ENCODE measurements around the gene DDT. TPM values are rescaled to one million over a fixed set of nuclear protein-coding genes. Genes with fewer than 3 reads are reported as not detected.
A peak's percentile ranks its signal among the peaks of the same experiment; 100 is the strongest.
"Not testable (repeated sequence)": the region's sequence is repeated elsewhere in the genome, so short reads cannot be mapped to it uniquely, and the experiment has no call there.

DDT gene
- total RNA-seq, 1 experiment from 2014 or later: 160 TPM

DNA sequence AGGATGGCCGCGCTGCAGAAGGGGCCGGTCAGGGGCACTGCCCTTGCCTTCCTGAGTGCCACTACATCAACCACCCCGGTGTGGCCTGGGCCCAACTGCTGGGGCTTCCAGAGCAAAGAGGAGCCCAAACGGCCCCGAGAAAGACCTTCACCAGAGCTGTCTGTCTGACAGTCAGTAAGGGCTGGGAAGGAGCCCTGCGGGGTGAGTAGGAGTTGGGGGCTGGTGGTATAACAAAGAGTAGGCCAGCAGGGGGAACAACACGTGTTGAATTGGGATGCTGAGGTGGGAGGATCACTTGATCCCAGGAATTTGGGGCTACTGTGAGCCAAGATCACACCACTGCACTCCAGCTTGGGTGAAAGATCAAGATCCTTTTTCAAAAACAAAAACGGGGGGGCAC is 27.1 kb upstream of the DDT start:
- no peaks in the 10 kb centered on the region for H3K27me3 ChIP-seq
- no peak for DNase-seq
- H3K36me3 ChIP-seq: no peaks in the 10 kb centered on the region
- H3K9me3 ChIP-seq: no peaks in the 10 kb centered on the region
- H3K4me3 ChIP-seq: no peak overlapping the region

DNA sequence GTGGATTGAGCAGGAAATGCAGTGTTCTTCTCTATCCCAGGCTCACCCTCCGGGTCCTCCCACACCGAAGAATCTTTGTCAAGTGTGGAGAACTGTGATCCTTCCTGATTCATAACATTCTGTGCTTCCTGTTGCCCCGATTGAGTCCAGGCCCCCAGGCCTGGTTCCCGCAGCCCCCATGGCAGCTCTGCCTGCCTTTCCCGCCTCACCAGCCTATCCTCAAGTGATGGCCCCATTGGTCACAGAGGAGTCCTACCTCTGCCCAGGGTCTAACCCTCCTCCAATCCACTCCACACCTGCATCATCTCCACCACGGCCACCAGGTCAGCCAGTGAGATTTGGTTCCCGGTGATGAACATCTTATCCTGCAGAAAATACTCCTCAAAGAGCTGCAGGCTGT is 25.5 kb upstream of the DDT start:
- H3K4me3 ChIP-seq, H3K9me3 ChIP-seq, H3K27me3 ChIP-seq, H3K36me3 ChIP-seq, DNase-seq: not testable (repeated sequence)

DNA sequence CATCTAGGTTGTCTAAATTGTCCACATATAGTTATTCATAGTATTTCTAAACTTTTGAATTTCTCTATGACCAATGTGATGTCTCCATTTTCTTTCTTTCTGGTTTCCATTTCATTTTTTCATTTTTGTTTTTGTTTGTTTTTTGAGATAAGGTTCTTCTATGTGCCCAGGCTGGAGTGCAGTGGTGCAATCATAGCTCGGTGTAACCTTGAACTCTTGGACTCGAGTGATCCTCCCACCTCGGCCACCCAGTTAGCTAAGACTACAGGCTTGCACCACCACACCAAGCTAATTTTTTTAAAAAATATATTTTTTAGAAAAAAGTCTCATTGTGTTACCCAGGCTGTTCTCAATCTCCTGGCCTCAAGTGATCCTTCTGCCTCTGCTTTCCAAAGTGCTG is 22.9 kb upstream of the DDT start:
- H3K9me3 ChIP-seq: no peaks in the 10 kb centered on the region
- H3K27me3 ChIP-seq: no peaks in the 10 kb centered on the region
- DNase-seq: no peak
- no peaks in the 10 kb centered on the region for H3K36me3 ChIP-seq
- H3K4me3 ChIP-seq: no peak overlapping the region

DNA sequence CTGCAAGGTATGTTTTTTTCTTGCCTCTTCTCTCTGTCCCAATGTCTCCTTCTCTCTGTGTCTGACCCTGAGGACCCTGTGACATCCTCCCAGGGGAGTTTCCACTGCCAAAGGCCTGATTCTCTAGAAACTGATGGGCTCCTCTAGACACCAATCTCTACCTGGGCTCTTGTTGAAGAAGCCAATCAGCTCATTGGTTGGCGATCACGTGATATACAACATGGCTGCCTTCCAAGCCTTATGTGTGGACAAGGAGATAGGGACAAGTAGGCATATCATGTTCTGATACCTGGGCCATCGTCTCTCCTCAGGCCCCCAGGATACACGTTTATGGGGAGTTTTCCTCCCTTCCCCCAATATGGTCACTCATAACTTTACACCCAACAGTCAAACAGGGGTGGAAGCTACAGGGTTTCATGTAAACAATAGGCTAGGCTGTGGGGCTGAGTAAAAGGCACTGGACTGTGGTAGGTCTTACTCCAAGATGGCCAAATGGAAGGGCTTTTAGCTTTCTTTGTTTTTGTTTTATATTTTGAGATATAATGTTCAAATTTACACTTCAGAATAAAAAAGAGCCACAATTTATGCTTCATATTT is 19.4 kb upstream of the DDT start:
- H3K9me3 ChIP-seq, H3K27me3 ChIP-seq, DNase-seq, H3K4me3 ChIP-seq, H3K36me3 ChIP-seq: not testable (repeated sequence)

DNA sequence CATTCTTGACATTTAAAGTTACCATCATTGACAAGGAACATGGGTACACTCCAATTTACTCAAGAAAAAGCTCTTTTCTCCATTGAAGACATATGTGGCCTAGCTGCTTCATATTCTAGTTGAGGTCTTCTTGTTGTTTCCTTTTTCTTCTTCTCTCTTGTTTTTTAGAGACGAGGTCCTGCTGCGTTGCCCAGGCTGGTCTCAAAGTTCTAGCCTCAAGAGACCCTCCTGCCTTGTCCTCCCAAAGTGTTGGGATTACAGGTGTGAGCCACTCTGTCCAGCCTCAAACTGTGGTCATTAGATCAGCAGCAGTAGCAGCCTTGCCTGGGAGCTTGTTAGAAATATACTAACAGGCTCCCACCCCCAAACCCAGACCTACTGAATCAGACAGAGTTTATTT is 18.8 kb upstream of the DDT start:
- not testable (repeated sequence) for DNase-seq, H3K36me3 ChIP-seq, H3K9me3 ChIP-seq, H3K27me3 ChIP-seq, H3K4me3 ChIP-seq

DNA sequence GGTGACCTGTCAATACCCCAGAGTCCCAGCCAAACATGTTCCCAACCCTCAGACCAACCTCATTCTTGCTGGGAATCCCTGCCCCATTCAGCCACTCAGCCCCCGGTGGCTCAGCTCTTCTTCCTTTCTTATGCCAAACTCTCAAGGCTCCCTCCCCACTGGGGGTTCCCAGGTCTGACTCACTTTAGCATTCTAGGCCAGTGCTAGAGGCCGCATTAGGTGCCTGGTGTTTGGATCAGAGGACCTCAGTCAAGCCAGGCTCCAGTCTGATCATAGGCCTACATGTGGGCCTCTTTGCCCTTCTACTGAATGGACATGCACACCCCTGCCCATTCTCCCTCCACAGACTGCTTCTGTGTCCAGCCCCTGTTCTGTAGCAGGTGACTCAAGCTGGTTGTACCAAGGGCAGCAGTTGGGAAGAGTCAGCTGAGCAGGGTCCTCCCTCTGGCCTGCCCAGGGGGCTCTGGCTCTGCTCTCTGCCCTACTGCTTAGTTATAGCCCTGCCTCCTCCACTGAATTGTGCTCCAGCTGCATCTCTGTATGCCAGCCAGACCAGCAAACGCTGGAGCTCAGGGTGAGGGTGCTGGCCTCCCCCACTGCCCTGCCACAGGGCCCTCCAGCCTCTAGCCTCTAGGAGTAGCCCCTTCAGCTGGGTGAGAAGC is 15.5 kb upstream of the DDT start:
- DNase-seq: peak; percentile 62
- not testable (repeated sequence) for H3K27me3 ChIP-seq, H3K4me3 ChIP-seq, H3K36me3 ChIP-seq, H3K9me3 ChIP-seq

DNA sequence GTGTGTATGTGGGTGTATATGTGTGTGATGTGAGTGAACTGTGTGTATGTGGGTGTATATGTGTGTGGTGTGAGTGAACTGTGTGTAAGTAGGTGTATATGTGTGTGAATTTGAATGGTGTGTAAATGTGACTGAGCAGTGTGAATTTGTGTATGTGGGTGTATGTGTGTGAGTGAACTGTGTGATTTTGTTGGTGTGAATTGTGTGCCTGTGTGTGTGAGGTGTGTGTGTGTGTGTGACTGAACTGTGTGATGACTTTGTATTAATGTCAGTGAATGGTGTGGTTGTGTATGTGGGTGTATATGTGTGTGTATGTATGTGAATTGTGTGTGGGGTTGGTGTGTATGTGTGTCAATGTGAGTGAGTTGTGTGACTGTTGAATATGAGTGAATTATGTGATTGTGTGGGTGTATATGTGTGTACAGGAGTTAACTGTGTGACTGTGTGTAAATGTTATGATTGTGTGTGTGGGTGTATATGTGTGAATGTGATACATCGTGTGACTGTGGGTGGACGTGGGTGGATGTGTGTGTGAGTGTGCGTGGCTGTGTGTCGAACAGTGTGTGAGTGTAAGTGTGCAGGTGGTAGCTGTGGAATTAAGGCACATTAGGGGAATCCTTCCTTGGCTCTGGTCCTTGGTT is 12.4 kb upstream of the DDT start:
- DNase-seq, H3K27me3 ChIP-seq, H3K4me3 ChIP-seq, H3K9me3 ChIP-seq, H3K36me3 ChIP-seq: not testable (repeated sequence)

DNA sequence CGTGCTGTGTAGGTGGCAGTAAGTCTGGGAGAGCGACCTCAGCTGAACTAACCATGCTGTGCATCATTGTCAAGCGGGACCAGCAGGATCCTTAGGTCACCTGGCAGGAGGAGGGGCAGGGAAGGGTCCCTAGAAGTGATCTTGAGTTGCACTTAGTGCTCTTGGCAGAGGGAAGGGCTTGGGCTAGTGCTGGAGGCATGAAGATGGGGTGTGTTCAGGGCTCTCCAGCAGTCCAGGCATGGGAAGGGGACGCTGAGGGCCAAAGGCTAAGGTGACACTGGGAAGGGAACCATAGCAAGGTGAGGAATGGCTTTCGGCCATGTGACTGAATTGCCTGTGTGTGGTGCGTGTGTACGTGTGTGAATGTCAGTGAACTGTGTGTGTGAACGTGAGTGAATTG is 11.8 kb upstream of the DDT start:
- not testable (repeated sequence) for H3K9me3 ChIP-seq, H3K4me3 ChIP-seq, H3K36me3 ChIP-seq, DNase-seq, H3K27me3 ChIP-seq

DNA sequence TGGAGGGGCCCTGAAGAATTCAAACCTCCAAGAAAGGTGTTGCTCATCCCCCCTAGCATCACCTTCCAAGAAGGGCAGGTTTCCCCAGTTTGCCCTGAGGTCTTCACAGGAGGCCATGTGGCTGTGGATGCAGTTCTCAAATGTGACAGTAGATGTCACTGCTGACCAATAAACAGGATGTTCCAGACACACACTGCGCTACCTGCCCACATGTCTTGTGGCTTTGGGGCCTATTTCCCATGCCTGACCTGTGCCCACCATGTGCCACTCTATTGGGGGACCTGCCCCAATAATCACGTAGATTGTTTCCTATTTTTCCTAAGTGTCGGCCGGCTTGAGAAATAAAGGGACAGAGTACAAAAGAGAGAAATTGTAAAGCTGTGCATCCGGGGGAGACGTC is 10.2 kb upstream of the DDT start:
- H3K9me3 ChIP-seq: no peaks in the 10 kb centered on the region
- peak; percentile 21 for DNase-seq
- H3K27me3 ChIP-seq: no peaks in the 10 kb centered on the region
- no peak overlapping the region for H3K4me3 ChIP-seq
- no peaks in the 10 kb centered on the region for H3K36me3 ChIP-seq

DNA sequence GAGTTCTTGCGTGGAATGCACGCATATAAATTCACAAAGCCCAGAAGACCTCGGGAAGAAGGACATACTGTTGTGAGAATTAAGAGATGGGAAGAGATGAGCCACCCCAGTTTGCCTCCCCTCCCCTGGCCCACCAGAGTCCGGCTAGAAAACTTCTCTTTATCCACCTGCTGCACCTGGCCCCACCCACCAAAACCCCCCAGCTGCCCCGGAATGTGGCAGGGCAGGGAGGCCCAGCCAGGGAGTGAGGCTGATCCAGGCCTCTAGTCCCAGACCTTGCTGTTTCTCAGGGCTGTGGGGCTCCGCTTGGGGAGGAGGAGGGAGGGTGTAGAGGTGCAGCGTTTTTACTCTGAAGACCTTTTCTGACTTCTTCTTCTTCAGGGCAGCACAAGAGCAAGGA is 6.3 kb upstream of the DDT start:
- not testable (repeated sequence) for H3K36me3 ChIP-seq, H3K4me3 ChIP-seq, H3K27me3 ChIP-seq, H3K9me3 ChIP-seq, DNase-seq

DNA sequence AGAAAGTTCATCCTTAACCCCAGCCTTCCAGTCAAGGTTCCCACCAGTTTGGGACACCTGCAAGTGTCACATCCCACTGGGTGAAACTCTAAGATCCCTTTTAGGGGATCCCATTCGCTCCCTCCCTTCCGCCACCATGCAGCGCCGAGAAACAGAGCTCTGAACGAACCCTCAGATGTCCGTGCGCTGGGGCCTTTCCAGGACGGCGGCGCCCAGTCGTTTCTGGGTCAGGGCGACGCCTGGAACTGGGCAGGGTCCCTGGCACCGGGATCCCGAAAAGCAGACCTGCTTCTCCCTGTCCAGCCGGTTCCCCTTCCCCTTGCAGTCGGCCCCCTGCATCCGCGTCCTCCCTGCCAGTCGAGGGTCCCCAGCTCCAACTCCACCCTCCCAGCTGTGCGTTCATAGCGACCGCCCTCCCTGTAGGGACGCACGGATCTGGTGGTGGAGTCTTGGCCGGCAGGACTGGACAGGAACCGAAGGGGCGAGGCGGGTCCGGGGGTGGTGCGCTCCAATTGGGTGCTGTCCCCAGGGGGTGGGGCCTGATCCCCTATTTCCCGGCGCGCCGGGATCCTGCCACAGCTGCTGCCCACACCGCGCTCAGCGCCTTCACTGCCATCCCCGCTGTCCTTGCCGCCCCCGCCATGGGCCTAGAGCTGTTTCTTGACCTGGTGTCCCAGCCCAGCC is 5.5 kb upstream of the DDT start, which contains the start of gene GSTT2:
Gene GSTT2, plus strand, starts transcription at position 578 of the 684 bp plus-strand sequence.
- H3K4me3 ChIP-seq, DNase-seq, H3K36me3 ChIP-seq: not testable (repeated sequence)

DNA sequence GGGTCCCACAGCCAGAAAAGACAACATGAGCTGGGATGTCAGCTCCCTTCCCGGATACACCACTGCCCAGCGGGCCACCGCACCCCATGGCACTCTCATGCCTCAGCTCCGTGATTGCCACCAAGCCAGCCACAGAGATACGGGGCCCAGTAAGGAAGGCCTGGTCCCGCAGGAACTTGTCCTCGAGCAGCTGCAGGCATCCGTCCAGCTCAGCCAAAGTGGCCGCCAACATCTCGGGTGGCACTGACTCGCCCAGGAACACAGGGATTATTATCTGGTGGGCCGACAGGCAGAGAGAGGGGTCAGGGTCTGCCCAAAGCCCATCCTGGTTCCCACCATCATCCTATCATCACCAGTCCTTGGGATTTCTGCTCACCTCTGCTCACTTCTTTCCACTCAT is 3.1 kb upstream of the DDT start:
- H3K36me3 ChIP-seq, H3K4me3 ChIP-seq, DNase-seq, H3K27me3 ChIP-seq, H3K9me3 ChIP-seq: not testable (repeated sequence)

More for the DNA sequence above, 5.5 kb upstream of the DDT start, which contains the start of gene GSTT2:
- not testable (repeated sequence) for H3K9me3 ChIP-seq, H3K27me3 ChIP-seq

DNA sequence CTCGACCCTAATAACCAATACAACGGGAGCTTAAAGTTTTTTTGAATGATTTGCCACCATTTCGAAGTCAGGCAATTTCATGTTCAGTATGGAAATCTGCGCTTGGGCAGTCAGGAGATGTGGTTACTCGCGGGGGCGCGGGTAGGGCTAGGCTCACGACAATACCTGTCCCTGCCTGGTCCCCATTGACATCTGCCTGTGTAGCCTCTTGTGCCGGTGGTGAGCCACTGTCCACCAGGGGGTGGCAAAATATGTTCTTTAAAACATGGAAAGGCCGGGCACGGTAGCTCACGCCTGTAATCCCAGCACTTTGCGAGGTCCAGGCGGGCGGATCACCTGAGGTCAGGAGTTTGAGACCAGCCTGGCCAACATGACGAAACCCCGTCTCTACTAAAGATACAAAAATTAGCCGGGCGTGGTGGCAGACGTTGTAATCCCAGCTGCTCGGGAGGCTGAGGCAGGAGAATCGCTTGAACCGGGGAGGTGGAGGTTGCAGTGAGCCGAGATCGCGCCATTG is 653 bp upstream of the DDT start:
- H3K27me3 ChIP-seq, DNase-seq, H3K4me3 ChIP-seq, H3K9me3 ChIP-seq: not testable (repeated sequence)
- peaks cover 13% of the 10 kb centered on the region for H3K36me3 ChIP-seq

DNA sequence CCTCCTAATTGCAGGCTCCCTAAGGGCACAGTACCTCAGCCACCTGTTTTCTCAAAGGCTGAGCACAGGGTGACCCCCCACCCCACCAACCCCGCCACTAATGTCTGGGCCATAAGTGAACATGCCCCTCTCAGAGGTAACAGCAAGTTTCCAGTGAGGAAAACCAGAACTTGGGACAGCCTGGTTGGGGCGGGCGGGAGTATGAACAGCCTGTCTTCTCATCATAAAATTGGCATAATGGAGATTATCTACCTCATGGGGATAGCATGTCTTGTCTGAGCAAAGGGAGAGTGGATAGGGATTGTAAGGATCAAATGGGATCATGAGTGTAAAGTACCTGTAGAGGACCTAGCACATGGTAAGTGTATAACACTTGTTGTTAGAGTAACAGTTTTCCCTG is 2.3 kb downstream of the DDT start:
- not testable (repeated sequence) for DNase-seq, H3K4me3 ChIP-seq, H3K9me3 ChIP-seq, H3K27me3 ChIP-seq
- peaks cover 21% of the 10 kb centered on the region for H3K36me3 ChIP-seq

DNA sequence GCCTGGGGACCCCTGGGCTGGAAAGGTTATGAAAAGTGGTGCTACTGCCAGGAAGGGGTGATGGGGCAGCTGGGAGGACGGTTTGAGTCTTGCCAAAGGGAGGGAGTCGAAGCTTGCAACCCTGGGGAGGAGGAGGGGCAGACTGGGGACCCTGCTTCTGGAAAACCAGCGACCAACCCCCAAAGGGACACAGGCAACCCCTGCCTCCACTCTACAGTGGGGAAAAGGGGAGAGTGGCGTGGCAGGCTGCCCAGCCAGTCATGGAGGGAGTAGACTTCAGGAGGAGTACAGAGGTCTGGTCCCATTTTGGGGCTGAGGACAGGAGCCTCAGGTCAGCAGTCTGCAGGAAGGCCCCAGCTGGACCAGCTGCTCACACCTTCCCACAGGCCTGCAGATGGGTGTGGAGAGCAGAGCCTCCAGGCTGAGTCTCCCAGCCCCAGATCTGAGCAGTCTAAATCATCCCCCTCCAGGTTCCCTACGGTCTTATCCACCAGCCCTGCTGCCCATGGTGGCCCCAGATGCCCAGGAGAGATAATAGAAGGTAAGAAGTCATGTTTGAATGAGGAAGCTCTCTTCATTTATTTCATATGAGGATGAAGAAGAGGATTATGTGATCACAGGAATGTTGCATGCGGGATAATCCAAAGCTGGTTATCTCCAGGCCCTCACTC is 3.3 kb downstream of the DDT start:
- DNase-seq: peak; percentile 9

DNA sequence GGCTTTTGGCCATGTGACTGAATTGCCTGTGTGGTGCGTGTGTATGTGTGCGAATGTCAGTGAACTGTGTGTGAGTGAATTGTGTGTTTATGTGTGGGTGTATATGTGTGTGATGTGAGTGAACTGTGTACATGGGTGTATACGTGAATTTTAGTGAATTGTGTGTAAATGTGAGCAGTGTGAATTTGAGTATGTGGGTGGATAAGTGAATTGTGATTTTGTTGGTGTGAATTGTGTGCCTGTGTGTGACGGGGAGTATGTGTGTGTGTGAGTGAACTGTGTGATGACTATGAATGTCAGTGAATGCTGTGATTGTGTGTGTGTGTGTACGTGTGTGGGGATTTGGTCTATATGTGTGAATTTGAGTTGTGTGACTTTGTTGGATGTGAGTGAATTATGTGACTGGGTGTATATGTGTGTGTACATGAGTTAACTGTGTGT is 4.0 kb downstream of the DDT start:
- no peaks in the 10 kb centered on the region for H3K9me3 ChIP-seq
- H3K36me3 ChIP-seq: peaks cover 21% of the 10 kb centered on the region
- H3K27me3 ChIP-seq: no peaks in the 10 kb centered on the region
- no peak overlapping the region for H3K4me3 ChIP-seq
- no peak for DNase-seq

More for the DNA sequence above, 3.3 kb downstream of the DDT start:
- Histone ChIP-seq H3K9me3 (no peaks in the 10 kb centered on the region), H3K27me3 (no peaks in the 10 kb centered on the region), H3K4me3 (no peak overlapping the region), H3K36me3 (peaks cover 21% of the 10 kb centered on the region)

DNA sequence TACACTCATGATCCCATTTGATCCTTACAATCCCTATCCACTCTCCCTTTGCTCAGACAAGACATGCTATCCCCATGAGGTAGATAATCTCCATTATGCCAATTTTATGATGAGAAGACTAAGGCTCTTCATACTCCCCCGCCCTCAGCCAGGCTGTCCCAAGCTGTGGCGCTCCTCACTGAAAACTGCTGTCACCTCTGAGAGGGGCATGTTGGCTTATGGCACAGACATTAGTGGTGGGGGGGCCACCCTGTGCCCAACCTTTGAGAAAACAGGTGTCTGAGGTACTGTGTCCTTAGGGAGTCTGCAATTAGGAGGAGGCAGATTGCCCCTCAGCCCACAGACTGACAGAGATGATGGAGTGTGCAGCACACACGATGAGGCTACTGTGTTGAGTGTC is 5.2 kb downstream of the DDT start:
- no peaks in the 10 kb centered on the region for H3K9me3 ChIP-seq
- H3K4me3 ChIP-seq: no peak overlapping the region
- no peaks in the 10 kb centered on the region for H3K27me3 ChIP-seq
- no peak for DNase-seq
- H3K36me3 ChIP-seq: peaks cover 21% of the 10 kb centered on the region
